NT2/D1 (cell line): ENCODE data around the gene CXXC5.
"Not testable (repeated sequence)": the region's sequence is repeated elsewhere in the genome, so short reads cannot be mapped to it uniquely, and the experiment has no call there.

ENCODE experiments used
- SUZ12 ChIP-seq: IDR thresholded peaks from 2 replicates; pipeline ENCODE4 v1.6.1; 2011; ENCODE audit not compliant: insufficient read length, insufficient read depth; ENCODE audit errors: extremely low read depth
- YY1 ChIP-seq: IDR thresholded peaks from 2 replicates; pipeline ENCODE4 v1.6.1; 2011; ENCODE audit not compliant: insufficient read length, insufficient read depth
- ZNF274 ChIP-seq: IDR thresholded peaks from 2 replicates; pipeline ENCODE4 v1.6.1; 2011; ENCODE audit warnings: mild to moderate bottlenecking, low read depth, low read length

GRCh38 chr5:139601948-139602347 lies 46.2 kb upstream of the CXXC5 start:
- TF ChIP-seq YY1, SUZ12, ZNF274: not testable (repeated sequence)
